ENCODE results near the gene CACNA2D1.

CACNA2D1 gene

GRCh38 chr7:82450759-82451158 lies 7.2 kb upstream of the CACNA2D1 start:
- no peaks in the 10 kb centered on the region for H3K4me1 ChIP-seq (ENCODE audit: control insufficient read depth, insufficient read depth, low read length)
- no peaks in the 10 kb centered on the region for H3K9me3 ChIP-seq (ENCODE audit: control insufficient read depth, insufficient read depth, low read length)
- DNase-seq (ENCODE audit: low read depth, low spot score) = no peak
- 100% methylated on average over 1 of the region's 7 CpGs for WGBS (ENCODE audit: insufficient coverage, insufficient read length)
- H3K27me3 ChIP-seq (ENCODE audit: control insufficient read depth, insufficient read depth, low read length) = no peaks in the 10 kb centered on the region
- H3K27ac ChIP-seq (ENCODE audit: low read length) = no peak overlapping the region
- H3K36me3 ChIP-seq (ENCODE audit: control insufficient read depth, insufficient read depth, low read length) = no peaks in the 10 kb centered on the region
- no peak overlapping the region for H3K4me3 ChIP-seq (ENCODE audit: low read length)

GRCh38 chr7:82449910-82450309 lies 6.3 kb upstream of the CACNA2D1 start:
- Histone ChIP-seq H3K36me3 (ENCODE audit: control insufficient read depth, insufficient read depth, low read length) (no peaks in the 10 kb centered on the region), H3K4me3 (ENCODE audit: low read length) (no peak overlapping the region), H3K9me3 (ENCODE audit: control insufficient read depth, insufficient read depth, low read length) (no peaks in the 10 kb centered on the region), H3K27ac (ENCODE audit: low read length) (no peak overlapping the region), H3K27me3 (ENCODE audit: control insufficient read depth, insufficient read depth, low read length) (no peaks in the 10 kb centered on the region), H3K4me1 (ENCODE audit: control insufficient read depth, insufficient read depth, low read length) (no peaks in the 10 kb centered on the region)
- no peak for DNase-seq (ENCODE audit: low read depth, low spot score)
- WGBS (ENCODE audit: insufficient coverage, insufficient read length) = 100% methylated on average over 2 of the region's 2 CpGs

- H3K27ac ChIP-seq (ENCODE audit: low read length) = no peak overlapping the region
- no peak overlapping the region for H3K4me3 ChIP-seq (ENCODE audit: low read length)
- no peak for DNase-seq (ENCODE audit: low read depth, low spot score)
- H3K4me1 ChIP-seq (ENCODE audit: control insufficient read depth, insufficient read depth, low read length) = no peaks in the 10 kb centered on the region
- H3K27me3 ChIP-seq (ENCODE audit: control insufficient read depth, insufficient read depth, low read length) = no peaks in the 10 kb centered on the region
- no peaks in the 10 kb centered on the region for H3K36me3 ChIP-seq (ENCODE audit: control insufficient read depth, insufficient read depth, low read length)
- H3K9me3 ChIP-seq (ENCODE audit: control insufficient read depth, insufficient read depth, low read length) = no peaks in the 10 kb centered on the region
Observed at GRCh38 chr7:82446897-82447296, 3.3 kb upstream of the CACNA2D1 start.

GRCh38 chr7:82445271-82445670 lies 1.7 kb upstream of the CACNA2D1 start:
- WGBS (ENCODE audit: insufficient coverage, insufficient read length) = no CpG with 5 or more reads among the region's 3 CpGs
- H3K4me1 ChIP-seq (ENCODE audit: control insufficient read depth, insufficient read depth, low read length) = no peaks in the 10 kb centered on the region
- no peak overlapping the region for H3K4me3 ChIP-seq (ENCODE audit: low read length)
- no peak for DNase-seq (ENCODE audit: low read depth, low spot score)
- H3K9me3 ChIP-seq (ENCODE audit: control insufficient read depth, insufficient read depth, low read length) = no peaks in the 10 kb centered on the region
- no peaks in the 10 kb centered on the region for H3K27me3 ChIP-seq (ENCODE audit: control insufficient read depth, insufficient read depth, low read length)
- no peaks in the 10 kb centered on the region for H3K36me3 ChIP-seq (ENCODE audit: control insufficient read depth, insufficient read depth, low read length)
- no peak overlapping the region for H3K27ac ChIP-seq (ENCODE audit: low read length)

- Histone ChIP-seq H3K27ac (ENCODE audit: low read length) (no peak overlapping the region), H3K36me3 (ENCODE audit: control insufficient read depth, insufficient read depth, low read length) (no peaks in the 10 kb centered on the region), H3K9me3 (ENCODE audit: control insufficient read depth, insufficient read depth, low read length) (no peaks in the 10 kb centered on the region), H3K4me1 (ENCODE audit: control insufficient read depth, insufficient read depth, low read length) (no peaks in the 10 kb centered on the region), H3K27me3 (ENCODE audit: control insufficient read depth, insufficient read depth, low read length) (no peaks in the 10 kb centered on the region), H3K4me3 (ENCODE audit: low read length) (peak overlapping the region; percentile 77; the same call in 1 of the 2 replicates)
- DNase-seq (ENCODE audit: low read depth, low spot score) = no peak
- no CpG with 5 or more reads among the region's 22 CpGs for WGBS (ENCODE audit: insufficient coverage, insufficient read length)
Observed at GRCh38 chr7:82444220-82444909, 788 bp upstream of the CACNA2D1 start.

GRCh38 chr7:82443036-82443546 lies 486 bp downstream of the CACNA2D1 start:
- no peak for DNase-seq (ENCODE audit: low read depth, low spot score)
- H3K4me3 ChIP-seq (ENCODE audit: low read length) = peak overlapping the region; percentile 77

GRCh38 chr7:82442492-82443035 lies 1.0 kb downstream of the CACNA2D1 start:
- H3K27ac ChIP-seq (ENCODE audit: low read length) = no peak overlapping the region

More at GRCh38 chr7:82443036-82443546, 486 bp downstream of the CACNA2D1 start:
- no peaks in the 10 kb centered on the region for H3K36me3 ChIP-seq (ENCODE audit: control insufficient read depth, insufficient read depth, low read length)
- H3K27ac ChIP-seq (ENCODE audit: low read length) = no peak overlapping the region
- no peaks in the 10 kb centered on the region for H3K4me1 ChIP-seq (ENCODE audit: control insufficient read depth, insufficient read depth, low read length)
- WGBS (ENCODE audit: insufficient coverage, insufficient read length) = no CpG with 5 or more reads among the region's 64 CpGs
- H3K9me3 ChIP-seq (ENCODE audit: control insufficient read depth, insufficient read depth, low read length) = no peaks in the 10 kb centered on the region
- no peaks in the 10 kb centered on the region for H3K27me3 ChIP-seq (ENCODE audit: control insufficient read depth, insufficient read depth, low read length)

GRCh38 chr7:82441669-82442478 lies 1.7 kb downstream of the CACNA2D1 start:
- no peaks in the 10 kb centered on the region for H3K4me1 ChIP-seq (ENCODE audit: control insufficient read depth, insufficient read depth, low read length)
- no peaks in the 10 kb centered on the region for H3K36me3 ChIP-seq (ENCODE audit: control insufficient read depth, insufficient read depth, low read length)
- peak; percentile 22 for DNase-seq (ENCODE audit: low read depth, low spot score)
- H3K27me3 ChIP-seq (ENCODE audit: control insufficient read depth, insufficient read depth, low read length) = no peaks in the 10 kb centered on the region
- H3K9me3 ChIP-seq (ENCODE audit: control insufficient read depth, insufficient read depth, low read length) = no peaks in the 10 kb centered on the region
- H3K27ac ChIP-seq (ENCODE audit: low read length) = no peak overlapping the region
- H3K4me3 ChIP-seq (ENCODE audit: low read length) = peak overlapping the region; percentile 34; the same call in 1 of the 2 replicates
- no CpG with 5 or more reads among the region's 9 CpGs for WGBS (ENCODE audit: insufficient coverage, insufficient read length)

More at GRCh38 chr7:82442492-82443035, 1.0 kb downstream of the CACNA2D1 start:
- no peaks in the 10 kb centered on the region for H3K9me3 ChIP-seq (ENCODE audit: control insufficient read depth, insufficient read depth, low read length)
- H3K4me3 ChIP-seq (ENCODE audit: low read length) = peak overlapping the region; percentile 77; the same call in 1 of the 2 replicates
- no CpG with 5 or more reads among the region's 22 CpGs for whole genome bisulfite sequencing (ENCODE audit: insufficient coverage, insufficient read length)
- no peaks in the 10 kb centered on the region for H3K27me3 ChIP-seq (ENCODE audit: control insufficient read depth, insufficient read depth, low read length)
- no peak for DNase-seq (ENCODE audit: low read depth, low spot score)
- H3K36me3 ChIP-seq (ENCODE audit: control insufficient read depth, insufficient read depth, low read length) = no peaks in the 10 kb centered on the region
- no peaks in the 10 kb centered on the region for H3K4me1 ChIP-seq (ENCODE audit: control insufficient read depth, insufficient read depth, low read length)

GRCh38 chr7:82438521-82438920 lies 5.1 kb downstream of the CACNA2D1 start:
- H3K27me3 ChIP-seq (ENCODE audit: control insufficient read depth, insufficient read depth, low read length) = no peaks in the 10 kb centered on the region
- DNase-seq (ENCODE audit: low read depth, low spot score) = no peak
- no peaks in the 10 kb centered on the region for H3K4me1 ChIP-seq (ENCODE audit: control insufficient read depth, insufficient read depth, low read length)

GRCh38 chr7:82435769-82436168 lies 7.8 kb downstream of the CACNA2D1 start:
- WGBS (ENCODE audit: insufficient coverage, insufficient read length) = no CpG with 5 or more reads among the region's 5 CpGs
- Histone ChIP-seq H3K27me3 (ENCODE audit: control insufficient read depth, insufficient read depth, low read length) (no peaks in the 10 kb centered on the region), H3K4me3 (ENCODE audit: low read length) (no peak overlapping the region), H3K9me3 (ENCODE audit: control insufficient read depth, insufficient read depth, low read length) (no peaks in the 10 kb centered on the region), H3K4me1 (ENCODE audit: control insufficient read depth, insufficient read depth, low read length) (no peaks in the 10 kb centered on the region), H3K27ac (ENCODE audit: low read length) (no peak overlapping the region), H3K36me3 (ENCODE audit: control insufficient read depth, insufficient read depth, low read length) (no peaks in the 10 kb centered on the region)
- DNase-seq (ENCODE audit: low read depth, low spot score) = no peak

More at GRCh38 chr7:82438521-82438920, 5.1 kb downstream of the CACNA2D1 start:
- Histone ChIP-seq H3K27ac (ENCODE audit: low read length) (no peak overlapping the region), H3K36me3 (ENCODE audit: control insufficient read depth, insufficient read depth, low read length) (no peaks in the 10 kb centered on the region), H3K9me3 (ENCODE audit: control insufficient read depth, insufficient read depth, low read length) (no peaks in the 10 kb centered on the region), H3K4me3 (ENCODE audit: low read length) (no peak overlapping the region)
- no CpG with 5 or more reads among the region's 5 CpGs for WGBS (ENCODE audit: insufficient coverage, insufficient read length)
